ENCODE measurements around the gene DOC2A. TPM values are rescaled to one million over a fixed set of nuclear protein-coding genes. Genes with fewer than 3 reads are reported as not detected.

Gene DOC2A
- total RNA-seq, 1 experiment from 2014 or later = 3.2 TPM

GRCh38 chr16:30006659-30007377 is 4.0 kb downstream of the DOC2A start:
- intact Hi-C loops (cut with micrococcal nuclease; ENCODE audit: unreplicated experiment) (no loop called here), in situ Hi-C loops (cut with HindIII; ENCODE audit: low pct_unique_long_range_greater_than_20kb, low sequenced_read_pairs) (no loop called here)
- ATAC-seq (no peak), DNase-seq (ENCODE audit: low read depth, low spot score) (no peak)
- H3K27me3 ChIP-seq (ENCODE audit: control insufficient read depth, insufficient read depth, low read length) = no peaks in the 10 kb centered on the region
- TF ChIP-seq POLR2AphosphoS5 (IDR thresholded peaks at IDR 0.05; ENCODE audit: low read depth, low read length) = no peak; the same call in 1 of the 2 replicates
- TF ChIP-seq TCF7L2 (IDR thresholded peaks at IDR 0.05; ENCODE audit: low read depth, low read length) = no peak
- TF ChIP-seq SIN3A (IDR thresholded peaks at IDR 0.05; ENCODE audit: borderline replicate concordance, insufficient read depth, low read depth, low read length) = no peak
- no peak for TF ChIP-seq REST (IDR thresholded peaks at IDR 0.05; ENCODE audit: insufficient read depth in 1 of 2, low read depth in 2 of 2, low read length in 1 of 2)
- no peak for TF ChIP-seq CTCF (IDR thresholded peaks at IDR 0.05)
- no TSS peak for BruUV-seq (replicated peaks)
- H3K4me1 ChIP-seq (ENCODE audit: control insufficient read depth, insufficient read depth, low read length) = 0 out of 2 replicates have a peak, but pooled peaks cover 3% of the 10 kb centered on the region
- no peaks in the 10 kb centered on the region for H3K9me3 ChIP-seq (ENCODE audit: control insufficient read depth, insufficient read depth, low read depth, low read length)
- H3K36me3 ChIP-seq (ENCODE audit: control insufficient read depth, insufficient read depth, low read length) = no peaks in the 10 kb centered on the region
- ChIA-PET CTCF (no interaction called here), POLR2A (no interaction called here)
- H3K4me3 ChIP-seq (ENCODE audit: low read depth in 2 of 2, low read length in 2 of 2) = no peak overlapping the region
- H3K27ac ChIP-seq (ENCODE audit: low read length) = no peak overlapping the region

- H3K27ac ChIP-seq (ENCODE audit: low read length) = no peak overlapping the region
- intact Hi-C loops (cut with micrococcal nuclease; ENCODE audit: unreplicated experiment) = no loop called here
- no TSS peak for BruUV-seq (replicated peaks)
- no peaks in the 10 kb centered on the region for H3K27me3 ChIP-seq (ENCODE audit: control insufficient read depth, insufficient read depth, low read length)
- in situ Hi-C loops (cut with HindIII; ENCODE audit: low pct_unique_long_range_greater_than_20kb, low sequenced_read_pairs) = no loop called here
- CTCF ChIA-PET = interaction anchor here (0.6 to 1.0 kb wide), 2 partner anchors 12 to 16 kb away, joined by 3 to 7 read pairs; no protein-coding TSS in a partner anchor
- POLR2A ChIA-PET = no interaction called here
- H3K36me3 ChIP-seq (ENCODE audit: control insufficient read depth, insufficient read depth, low read length) = no peaks in the 10 kb centered on the region
- no peaks in the 10 kb centered on the region for H3K9me3 ChIP-seq (ENCODE audit: control insufficient read depth, insufficient read depth, low read depth, low read length)
- TF ChIP-seq REST (IDR thresholded peaks at IDR 0.05; ENCODE audit: insufficient read depth in 1 of 2, low read depth in 2 of 2, low read length in 1 of 2) = no peak
- no peak overlapping the region for H3K4me3 ChIP-seq (ENCODE audit: low read depth in 2 of 2, low read length in 2 of 2)
- DNase-seq (ENCODE audit: low read depth, low spot score) = no peak
- H3K4me1 ChIP-seq (ENCODE audit: control insufficient read depth, insufficient read depth, low read length) = 0 out of 2 replicates have a peak, but pooled peaks cover 3% of the 10 kb centered on the region
- ATAC-seq = no peak
Measured at GRCh38 chr16:30006095-30006473, 4.7 kb downstream of the DOC2A start.
